Measurements from ENCODE around the gene WDFY4.

DNA sequence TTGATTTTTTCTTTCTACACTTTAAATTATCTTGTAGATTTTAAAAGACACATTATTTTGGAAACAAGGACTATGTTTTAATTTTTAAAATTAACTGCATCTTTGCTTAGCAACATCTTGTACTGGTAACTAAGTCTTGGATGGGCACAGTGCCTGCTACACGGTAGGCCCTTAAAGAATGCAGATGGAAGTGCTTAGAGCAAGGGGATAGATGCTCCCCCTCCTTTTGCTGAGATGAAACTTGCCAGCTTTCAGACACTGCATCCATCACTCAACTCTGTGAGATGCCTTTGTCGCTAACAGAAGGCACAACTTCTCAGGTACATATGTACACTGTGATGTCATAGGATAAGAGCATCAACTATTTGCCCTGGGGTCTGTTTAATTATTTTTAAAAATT is 151.1 kb downstream of the WDFY4 start:
- TF ChIP-seq POLR2AphosphoS5 (IDR thresholded peaks at IDR 0.05; ENCODE audit: low read depth): no peak
- TF ChIP-seq, protein P1, sequence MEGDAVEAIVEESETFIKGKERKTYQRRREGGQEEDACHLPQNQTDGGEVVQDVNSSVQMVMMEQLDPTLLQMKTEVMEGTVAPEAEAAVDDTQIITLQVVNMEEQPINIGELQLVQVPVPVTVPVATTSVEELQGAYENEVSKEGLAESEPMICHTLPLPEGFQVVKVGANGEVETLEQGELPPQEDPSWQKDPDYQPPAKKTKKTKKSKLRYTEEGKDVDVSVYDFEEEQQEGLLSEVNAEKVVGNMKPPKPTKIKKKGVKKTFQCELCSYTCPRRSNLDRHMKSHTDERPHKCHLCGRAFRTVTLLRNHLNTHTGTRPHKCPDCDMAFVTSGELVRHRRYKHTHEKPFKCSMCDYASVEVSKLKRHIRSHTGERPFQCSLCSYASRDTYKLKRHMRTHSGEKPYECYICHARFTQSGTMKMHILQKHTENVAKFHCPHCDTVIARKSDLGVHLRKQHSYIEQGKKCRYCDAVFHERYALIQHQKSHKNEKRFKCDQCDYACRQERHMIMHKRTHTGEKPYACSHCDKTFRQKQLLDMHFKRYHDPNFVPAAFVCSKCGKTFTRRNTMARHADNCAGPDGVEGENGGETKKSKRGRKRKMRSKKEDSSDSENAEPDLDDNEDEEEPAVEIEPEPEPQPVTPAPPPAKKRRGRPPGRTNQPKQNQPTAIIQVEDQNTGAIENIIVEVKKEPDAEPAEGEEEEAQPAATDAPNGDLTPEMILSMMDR (conservative IDR thresholded peaks at IDR 0.05; ENCODE audit: low read depth in 2 of 2): no peak
- no peak for TF ChIP-seq EZH2 (IDR thresholded peaks at IDR 0.05; ENCODE audit: low read depth, unreplicated experiment)
- TF ChIP-seq, protein P2, sequence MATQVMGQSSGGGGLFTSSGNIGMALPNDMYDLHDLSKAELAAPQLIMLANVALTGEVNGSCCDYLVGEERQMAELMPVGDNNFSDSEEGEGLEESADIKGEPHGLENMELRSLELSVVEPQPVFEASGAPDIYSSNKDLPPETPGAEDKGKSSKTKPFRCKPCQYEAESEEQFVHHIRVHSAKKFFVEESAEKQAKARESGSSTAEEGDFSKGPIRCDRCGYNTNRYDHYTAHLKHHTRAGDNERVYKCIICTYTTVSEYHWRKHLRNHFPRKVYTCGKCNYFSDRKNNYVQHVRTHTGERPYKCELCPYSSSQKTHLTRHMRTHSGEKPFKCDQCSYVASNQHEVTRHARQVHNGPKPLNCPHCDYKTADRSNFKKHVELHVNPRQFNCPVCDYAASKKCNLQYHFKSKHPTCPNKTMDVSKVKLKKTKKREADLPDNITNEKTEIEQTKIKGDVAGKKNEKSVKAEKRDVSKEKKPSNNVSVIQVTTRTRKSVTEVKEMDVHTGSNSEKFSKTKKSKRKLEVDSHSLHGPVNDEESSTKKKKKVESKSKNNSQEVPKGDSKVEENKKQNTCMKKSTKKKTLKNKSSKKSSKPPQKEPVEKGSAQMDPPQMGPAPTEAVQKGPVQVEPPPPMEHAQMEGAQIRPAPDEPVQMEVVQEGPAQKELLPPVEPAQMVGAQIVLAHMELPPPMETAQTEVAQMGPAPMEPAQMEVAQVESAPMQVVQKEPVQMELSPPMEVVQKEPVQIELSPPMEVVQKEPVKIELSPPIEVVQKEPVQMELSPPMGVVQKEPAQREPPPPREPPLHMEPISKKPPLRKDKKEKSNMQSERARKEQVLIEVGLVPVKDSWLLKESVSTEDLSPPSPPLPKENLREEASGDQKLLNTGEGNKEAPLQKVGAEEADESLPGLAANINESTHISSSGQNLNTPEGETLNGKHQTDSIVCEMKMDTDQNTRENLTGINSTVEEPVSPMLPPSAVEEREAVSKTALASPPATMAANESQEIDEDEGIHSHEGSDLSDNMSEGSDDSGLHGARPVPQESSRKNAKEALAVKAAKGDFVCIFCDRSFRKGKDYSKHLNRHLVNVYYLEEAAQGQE (IDR thresholded peaks at IDR 0.05; ENCODE audit: unreplicated experiment): no peak
- no peak for TF ChIP-seq CREB1 (CRISPR knock-in tag; IDR thresholded peaks at IDR 0.05; ENCODE audit: low read depth)
- no peak for TF ChIP-seq JUNB (IDR thresholded peaks at IDR 0.05; ENCODE audit: unreplicated experiment)
- no peak for TF ChIP-seq EZH2phosphoT487 (IDR thresholded peaks at IDR 0.05; ENCODE audit: unreplicated experiment)
- TF ChIP-seq ZNF114 (CRISPR knock-in tag; IDR thresholded peaks at IDR 0.05): no peak
- TF ChIP-seq STAT1 (IDR thresholded peaks at IDR 0.05; ENCODE audit: unreplicated experiment): no peak
- TF ChIP-seq, protein P3, sequence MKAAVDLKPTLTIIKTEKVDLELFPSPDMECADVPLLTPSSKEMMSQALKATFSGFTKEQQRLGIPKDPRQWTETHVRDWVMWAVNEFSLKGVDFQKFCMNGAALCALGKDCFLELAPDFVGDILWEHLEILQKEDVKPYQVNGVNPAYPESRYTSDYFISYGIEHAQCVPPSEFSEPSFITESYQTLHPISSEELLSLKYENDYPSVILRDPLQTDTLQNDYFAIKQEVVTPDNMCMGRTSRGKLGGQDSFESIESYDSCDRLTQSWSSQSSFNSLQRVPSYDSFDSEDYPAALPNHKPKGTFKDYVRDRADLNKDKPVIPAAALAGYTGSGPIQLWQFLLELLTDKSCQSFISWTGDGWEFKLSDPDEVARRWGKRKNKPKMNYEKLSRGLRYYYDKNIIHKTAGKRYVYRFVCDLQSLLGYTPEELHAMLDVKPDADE (IDR thresholded peaks at IDR 0.05): no peak
- TF ChIP-seq ZNF331 (CRISPR knock-in tag; IDR thresholded peaks at IDR 0.05; ENCODE audit: low read depth): no peak
- no peak for TF ChIP-seq NANOG (IDR thresholded peaks at IDR 0.05; ENCODE audit: borderline replicate concordance)
- TF ChIP-seq, protein P4, sequence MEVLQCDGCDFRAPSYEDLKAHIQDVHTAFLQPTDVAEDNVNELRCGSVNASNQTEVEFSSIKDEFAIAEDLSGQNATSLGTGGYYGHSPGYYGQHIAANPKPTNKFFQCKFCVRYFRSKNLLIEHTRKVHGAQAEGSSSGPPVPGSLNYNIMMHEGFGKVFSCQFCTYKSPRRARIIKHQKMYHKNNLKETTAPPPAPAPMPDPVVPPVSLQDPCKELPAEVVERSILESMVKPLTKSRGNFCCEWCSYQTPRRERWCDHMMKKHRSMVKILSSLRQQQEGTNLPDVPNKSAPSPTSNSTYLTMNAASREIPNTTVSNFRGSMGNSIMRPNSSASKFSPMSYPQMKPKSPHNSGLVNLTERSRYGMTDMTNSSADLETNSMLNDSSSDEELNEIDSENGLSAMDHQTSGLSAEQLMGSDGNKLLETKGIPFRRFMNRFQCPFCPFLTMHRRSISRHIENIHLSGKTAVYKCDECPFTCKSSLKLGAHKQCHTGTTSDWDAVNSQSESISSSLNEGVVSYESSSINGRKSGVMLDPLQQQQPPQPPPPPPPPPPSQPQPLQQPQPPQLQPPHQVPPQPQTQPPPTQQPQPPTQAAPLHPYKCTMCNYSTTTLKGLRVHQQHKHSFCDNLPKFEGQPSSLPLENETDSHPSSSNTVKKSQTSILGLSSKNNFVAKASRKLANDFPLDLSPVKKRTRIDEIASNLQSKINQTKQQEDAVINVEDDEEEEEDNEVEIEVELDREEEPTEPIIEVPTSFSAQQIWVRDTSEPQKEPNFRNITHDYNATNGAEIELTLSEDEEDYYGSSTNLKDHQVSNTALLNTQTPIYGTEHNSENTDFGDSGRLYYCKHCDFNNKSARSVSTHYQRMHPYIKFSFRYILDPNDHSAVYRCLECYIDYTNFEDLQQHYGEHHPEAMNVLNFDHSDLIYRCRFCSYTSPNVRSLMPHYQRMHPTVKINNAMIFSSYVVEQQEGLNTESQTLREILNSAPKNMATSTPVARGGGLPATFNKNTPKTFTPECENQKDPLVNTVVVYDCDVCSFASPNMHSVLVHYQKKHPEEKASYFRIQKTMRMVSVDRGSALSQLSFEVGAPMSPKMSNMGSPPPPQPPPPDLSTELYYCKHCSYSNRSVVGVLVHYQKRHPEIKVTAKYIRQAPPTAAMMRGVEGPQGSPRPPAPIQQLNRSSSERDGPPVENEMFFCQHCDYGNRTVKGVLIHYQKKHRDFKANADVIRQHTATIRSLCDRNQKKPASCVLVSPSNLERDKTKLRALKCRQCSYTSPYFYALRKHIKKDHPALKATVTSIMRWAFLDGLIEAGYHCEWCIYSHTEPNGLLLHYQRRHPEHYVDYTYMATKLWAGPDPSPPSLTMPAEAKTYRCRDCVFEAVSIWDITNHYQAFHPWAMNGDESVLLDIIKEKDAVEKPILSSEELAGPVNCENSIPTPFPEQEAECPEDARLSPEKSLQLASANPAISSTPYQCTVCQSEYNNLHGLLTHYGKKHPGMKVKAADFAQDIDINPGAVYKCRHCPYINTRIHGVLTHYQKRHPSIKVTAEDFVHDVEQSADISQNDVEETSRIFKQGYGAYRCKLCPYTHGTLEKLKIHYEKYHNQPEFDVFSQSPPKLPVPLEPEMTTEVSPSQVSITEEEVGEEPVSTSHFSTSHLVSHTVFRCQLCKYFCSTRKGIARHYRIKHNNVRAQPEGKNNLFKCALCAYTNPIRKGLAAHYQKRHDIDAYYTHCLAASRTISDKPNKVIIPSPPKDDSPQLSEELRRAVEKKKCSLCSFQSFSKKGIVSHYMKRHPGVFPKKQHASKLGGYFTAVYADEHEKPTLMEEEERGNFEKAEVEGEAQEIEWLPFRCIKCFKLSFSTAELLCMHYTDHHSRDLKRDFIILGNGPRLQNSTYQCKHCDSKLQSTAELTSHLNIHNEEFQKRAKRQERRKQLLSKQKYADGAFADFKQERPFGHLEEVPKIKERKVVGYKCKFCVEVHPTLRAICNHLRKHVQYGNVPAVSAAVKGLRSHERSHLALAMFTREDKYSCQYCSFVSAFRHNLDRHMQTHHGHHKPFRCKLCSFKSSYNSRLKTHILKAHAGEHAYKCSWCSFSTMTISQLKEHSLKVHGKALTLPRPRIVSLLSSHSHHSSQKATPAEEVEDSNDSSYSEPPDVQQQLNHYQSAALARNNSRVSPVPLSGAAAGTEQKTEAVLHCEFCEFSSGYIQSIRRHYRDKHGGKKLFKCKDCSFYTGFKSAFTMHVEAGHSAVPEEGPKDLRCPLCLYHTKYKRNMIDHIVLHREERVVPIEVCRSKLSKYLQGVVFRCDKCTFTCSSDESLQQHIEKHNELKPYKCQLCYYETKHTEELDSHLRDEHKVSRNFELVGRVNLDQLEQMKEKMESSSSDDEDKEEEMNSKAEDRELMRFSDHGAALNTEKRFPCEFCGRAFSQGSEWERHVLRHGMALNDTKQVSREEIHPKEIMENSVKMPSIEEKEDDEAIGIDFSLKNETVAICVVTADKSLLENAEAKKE (CRISPR knock-in tag; IDR thresholded peaks at IDR 0.05): no peak
